ENCODE data around the gene ARL15. TPM values are rescaled to one million over a fixed set of nuclear protein-coding genes. Genes with fewer than 3 reads are reported as not detected.

The ARL15 gene
- total RNA-seq, 4 donors from 2014 or later, result 19.9 to 57.0 (median 36.9) TPM

DNA sequence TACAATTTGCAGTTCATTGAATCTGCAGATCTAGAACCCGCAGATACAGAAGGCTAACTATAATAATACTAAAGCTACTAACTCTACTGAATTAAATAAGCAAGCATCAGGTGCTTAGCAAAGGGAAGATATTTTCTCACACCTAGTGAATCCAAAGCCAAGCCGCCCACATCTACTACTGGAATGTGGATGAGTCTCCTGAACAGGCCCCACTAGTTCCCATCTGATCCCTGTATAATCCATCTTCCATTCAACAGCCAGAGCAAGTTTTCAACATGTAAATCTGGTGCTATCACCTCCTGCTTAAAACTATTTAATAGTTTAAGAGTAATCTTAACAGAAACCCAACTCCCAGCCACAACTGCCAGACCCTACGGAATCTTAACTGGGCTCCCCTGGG, 18.9 kb downstream of the ARL15 start:
- no peak for DNase-seq (ENCODE audit: low spot score in 2 of 2)
- peaks cover 23% of the 10 kb centered on the region for H3K4me1 ChIP-seq
- TF ChIP-seq CTCF (IDR thresholded peaks at IDR 0.05), result no peak
- TF ChIP-seq EP300 (IDR thresholded peaks at IDR 0.05), result no peak
- no peak for TF ChIP-seq POLR2AphosphoS5 (IDR thresholded peaks at IDR 0.05)
- TF ChIP-seq POLR2A (IDR thresholded peaks at IDR 0.05), result no peak
- H3K27ac ChIP-seq, result no peak overlapping the region
- no peak overlapping the region for H3K4me3 ChIP-seq
- H3K9me3 ChIP-seq, result no peaks in the 10 kb centered on the region
- H3K36me3 ChIP-seq, result no peaks in the 10 kb centered on the region
- WGBS, result 78% methylated on average over 3 of the region's 3 CpGs
- no peaks in the 10 kb centered on the region for H3K27me3 ChIP-seq

DNA sequence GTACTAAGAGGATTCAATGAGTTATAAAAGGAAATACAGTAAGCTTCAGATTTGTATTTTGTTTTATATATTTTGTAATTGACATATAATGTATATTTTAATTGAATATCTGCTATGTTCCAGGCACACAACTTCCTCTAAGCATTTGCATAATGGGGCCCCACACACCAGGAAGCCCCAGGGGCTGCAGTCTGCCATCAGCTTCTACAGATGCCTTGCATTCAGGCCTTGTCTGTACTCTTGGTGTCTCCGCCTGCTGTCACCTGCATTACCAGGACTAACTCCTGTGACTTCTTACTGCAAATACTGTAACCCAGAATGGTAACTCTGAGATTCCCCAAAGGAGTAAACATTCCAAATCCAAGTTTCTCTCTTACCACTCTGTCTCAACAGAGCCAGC, 20.6 kb downstream of the ARL15 start:
- no peak for DNase-seq (ENCODE audit: low spot score in 2 of 2)
- WGBS, result 100% methylated on average over 1 of the region's 1 CpG
- TF ChIP-seq POLR2A (IDR thresholded peaks at IDR 0.05) (no peak), EP300 (IDR thresholded peaks at IDR 0.05) (no peak), CTCF (IDR thresholded peaks at IDR 0.05) (no peak), POLR2AphosphoS5 (IDR thresholded peaks at IDR 0.05) (no peak)

GRCh38 chr5:54288568-54289217, 21.7 kb downstream of the ARL15 start:
- Histone ChIP-seq H3K27me3 (no peaks in the 10 kb centered on the region), H3K36me3 (no peaks in the 10 kb centered on the region), H3K9me3 (no peaks in the 10 kb centered on the region), H3K4me3 (no peak overlapping the region), H3K27ac (no peak overlapping the region), H3K4me1 (peaks cover 23% of the 10 kb centered on the region)
- 76% methylated on average over 5 of the region's 5 CpGs for WGBS
- DNase-seq (ENCODE audit: low spot score in 2 of 2), result no peak
- TF ChIP-seq EP300 (IDR thresholded peaks at IDR 0.05) (no peak), POLR2AphosphoS5 (IDR thresholded peaks at IDR 0.05) (no peak), CTCF (IDR thresholded peaks at IDR 0.05) (no peak), POLR2A (IDR thresholded peaks at IDR 0.05) (no peak)

More for the DNA sequence above, 20.6 kb downstream of the ARL15 start:
- H3K27me3 ChIP-seq, result no peaks in the 10 kb centered on the region
- H3K27ac ChIP-seq, result no peak overlapping the region
- H3K9me3 ChIP-seq, result no peaks in the 10 kb centered on the region
- H3K4me3 ChIP-seq, result no peak overlapping the region
- peaks cover 23% of the 10 kb centered on the region for H3K4me1 ChIP-seq
- no peaks in the 10 kb centered on the region for H3K36me3 ChIP-seq

DNA sequence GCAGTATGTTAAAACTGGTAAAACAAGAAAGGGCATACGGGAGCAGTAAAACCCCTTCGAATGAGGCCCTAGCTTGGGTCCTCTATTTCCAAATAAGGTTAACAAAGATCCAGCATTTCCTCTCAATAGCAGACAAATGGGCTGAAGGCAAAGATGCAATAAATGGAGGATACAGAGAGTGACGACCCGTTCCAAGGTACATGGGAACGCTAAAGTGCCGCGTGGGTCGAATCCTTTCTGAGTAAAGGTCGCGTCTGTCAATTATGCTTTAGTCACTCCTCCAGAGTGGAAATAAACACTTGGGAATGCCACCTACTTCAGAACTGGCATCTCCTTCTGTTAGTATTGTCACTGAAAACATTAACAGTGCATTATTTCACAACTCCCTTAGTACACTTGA, 24.7 kb downstream of the ARL15 start:
- Histone ChIP-seq H3K27ac (no peak overlapping the region), H3K36me3 (no peaks in the 10 kb centered on the region), H3K9me3 (no peaks in the 10 kb centered on the region), H3K27me3 (no peaks in the 10 kb centered on the region), H3K4me1 (peaks cover 13% of the 10 kb centered on the region), H3K4me3 (no peak overlapping the region)
- DNase-seq (ENCODE audit: low spot score in 2 of 2), result no peak
- TF ChIP-seq POLR2A (IDR thresholded peaks at IDR 0.05) (no peak), EP300 (IDR thresholded peaks at IDR 0.05) (no peak), CTCF (IDR thresholded peaks at IDR 0.05) (no peak), POLR2AphosphoS5 (IDR thresholded peaks at IDR 0.05) (no peak)
- WGBS, result 44% methylated on average over 10 of the region's 10 CpGs

- TF ChIP-seq POLR2A (IDR thresholded peaks at IDR 0.05), result no peak
- TF ChIP-seq EP300 (IDR thresholded peaks at IDR 0.05), result no peak
- TF ChIP-seq CTCF (IDR thresholded peaks at IDR 0.05), result no peak
- TF ChIP-seq POLR2AphosphoS5 (IDR thresholded peaks at IDR 0.05), result no peak
- WGBS, result 85% methylated on average over 2 of the region's 2 CpGs
- Histone ChIP-seq H3K4me3 (no peak overlapping the region), H3K4me1 (peaks cover 13% of the 10 kb centered on the region), H3K36me3 (no peaks in the 10 kb centered on the region), H3K27me3 (no peaks in the 10 kb centered on the region), H3K27ac (no peak overlapping the region), H3K9me3 (no peaks in the 10 kb centered on the region)
- DNase-seq (ENCODE audit: low spot score in 2 of 2), result no peak
Measured at GRCh38 chr5:54284586-54284985, 25.8 kb downstream of the ARL15 start.
